DND-41 (cell line): ENCODE measurements around the gene USP32.
"Not testable (repeated sequence)": the region's sequence is repeated elsewhere in the genome, so short reads cannot be mapped to it uniquely, and the experiment has no call there.

Experiments used
- ATAC-seq: fragments of 200-7000 bp; cut with Tn5 transposase; 3 replicates; pipeline ENCODE4 v1.9.1; 2021; ENCODE audit warnings: low read depth; ENCODE audit not compliant: insufficient read depth
- DNase-seq: peaks from one replicate; pipeline ENCODE4 v3.0.0-alpha.2; 2020
- H2AFZ ChIP-seq: 2 replicates; pipeline ENCODE4 v1.6.0; 2012; ENCODE audit warnings: low read depth, low read length
- H3K27ac ChIP-seq: 2 replicates; pipeline ENCODE4 v1.5.1; 2012; ENCODE audit warnings: low read length, inconsistent platforms
- H3K27me3 ChIP-seq: fragments of 200-600 bp; sonication (generic); 2 replicates; pipeline ENCODE4 v1.6.0; 2012; ENCODE audit warnings: low read length, mild to moderate bottlenecking, inconsistent platforms; ENCODE audit not compliant: insufficient read depth, poor library complexity
- H3K36me3 ChIP-seq: 2 replicates; pipeline ENCODE4 v1.5.1; 2012; ENCODE audit warnings: low read length, inconsistent platforms; ENCODE audit not compliant: insufficient read depth
- H3K4me1 ChIP-seq: 2 replicates; pipeline ENCODE4 v1.5.1; 2012; ENCODE audit warnings: mild to moderate bottlenecking, low read length; ENCODE audit not compliant: insufficient read depth
- H3K4me2 ChIP-seq: 2 replicates; pipeline ENCODE4 v1.6.0; 2012; ENCODE audit warnings: mild to moderate bottlenecking, moderate library complexity, low read length, inconsistent platforms; ENCODE audit not compliant: insufficient read depth
- H3K4me3 ChIP-seq, 2 experiments: fragments of 200-600 bp in 1 of 2; shearing (Covaris generic) in 1 of 2; 2 replicates each; pipeline ENCODE4 v1.5.1; 2012 to 2016; ENCODE audit warnings: inconsistent platforms in 2 of 2, low read length in 2 of 2, mild to moderate bottlenecking in 2 of 2, low read depth in 1 of 2, moderate library complexity in 1 of 2
- H3K79me2 ChIP-seq: 2 replicates; pipeline ENCODE4 v1.6.0; 2012; ENCODE audit warnings: low read length, inconsistent platforms; ENCODE audit not compliant: insufficient read depth
- H3K9ac ChIP-seq: 2 replicates; pipeline ENCODE4 v1.6.0; 2012; ENCODE audit warnings: low read depth, mild to moderate bottlenecking, inconsistent platforms, low read length, moderate library complexity
- H3K9me3 ChIP-seq: 2 replicates; pipeline ENCODE4 v1.5.1; 2012; ENCODE audit warnings: low read length, moderate library complexity, mild to moderate bottlenecking, inconsistent platforms; ENCODE audit not compliant: insufficient read depth, severe bottlenecking
- H4K20me1 ChIP-seq: 2 replicates; pipeline ENCODE4 v1.6.0; 2012; ENCODE audit warnings: low read length; ENCODE audit not compliant: insufficient read depth
- CTCF ChIP-seq: IDR thresholded peaks from 2 replicates; pipeline ENCODE4 v1.5.1; 2012; ENCODE audit warnings: borderline replicate concordance, low read length, moderate library complexity, mild to moderate bottlenecking; ENCODE audit not compliant: poor library complexity, severe bottlenecking; ENCODE audit errors: extremely low read depth
- EZH2 ChIP-seq: IDR thresholded peaks from 3 replicates; pipeline ENCODE4 v1.6.1; 2012; ENCODE audit warnings: borderline replicate concordance, low read depth, mild to moderate bottlenecking, moderate library complexity, low read length, inconsistent platforms; ENCODE audit not compliant: severe bottlenecking

Gene USP32

GRCh38 chr17:60229188-60229802, 162.6 kb downstream of the USP32 start:
- no peak for ATAC-seq
- no peaks in the 10 kb centered on the region for H3K4me1 ChIP-seq
- H3K4me2 ChIP-seq = no peak overlapping the region
- H4K20me1 ChIP-seq = no peaks in the 10 kb centered on the region
- H3K27ac ChIP-seq = no peak overlapping the region
- H3K36me3 ChIP-seq = peaks cover 20% of the 10 kb centered on the region
- H3K9me3 ChIP-seq = no peaks in the 10 kb centered on the region
- no peak overlapping the region for H3K9ac ChIP-seq
- no peak for TF ChIP-seq CTCF
- TF ChIP-seq EZH2 = no peak
- no peaks in the 10 kb centered on the region for H3K79me2 ChIP-seq
- no peak overlapping the region for H2AFZ ChIP-seq
- DNase-seq = no peak
- no peak overlapping the region for H3K4me3 ChIP-seq
- H3K27me3 ChIP-seq = no peaks in the 10 kb centered on the region

- H2AFZ ChIP-seq, H3K4me3 ChIP-seq, ATAC-seq, H3K9ac ChIP-seq, H3K9me3 ChIP-seq, DNase-seq, H3K27ac ChIP-seq, H3K79me2 ChIP-seq, H4K20me1 ChIP-seq, H3K4me1 ChIP-seq, H3K27me3 ChIP-seq, H3K4me2 ChIP-seq: not testable (repeated sequence)
- peaks cover 31% of the 10 kb centered on the region for H3K36me3 ChIP-seq
These were observed 164.7 kb downstream of the USP32 start for GRCh38 chr17:60227276-60227675.

GRCh38 chr17:60224064-60224463, 167.9 kb downstream of the USP32 start:
- no peak for DNase-seq
- no peaks in the 10 kb centered on the region for H4K20me1 ChIP-seq

GRCh38 chr17:60223456-60223855, 168.5 kb downstream of the USP32 start:
- TF ChIP-seq CTCF (no peak), EZH2 (no peak)
- Histone ChIP-seq H3K9me3 (no peaks in the 10 kb centered on the region), H3K4me2 (no peak overlapping the region), H3K79me2 (no peaks in the 10 kb centered on the region), H3K36me3 (peaks cover 48% of the 10 kb centered on the region), H3K27ac (no peak overlapping the region), H3K4me1 (no peaks in the 10 kb centered on the region), H3K4me3 (no peak overlapping the region), H3K9ac (no peak overlapping the region), H4K20me1 (no peaks in the 10 kb centered on the region), H3K27me3 (no peaks in the 10 kb centered on the region), H2AFZ (no peak overlapping the region)
- DNase-seq (no peak), ATAC-seq (no peak)

More at GRCh38 chr17:60224064-60224463, 167.9 kb downstream of the USP32 start:
- Histone ChIP-seq H3K4me2 (no peak overlapping the region), H3K4me3 (no peak overlapping the region), H3K27me3 (no peaks in the 10 kb centered on the region), H3K27ac (no peak overlapping the region), H2AFZ (no peak overlapping the region), H3K79me2 (no peaks in the 10 kb centered on the region), H3K36me3 (peaks cover 44% of the 10 kb centered on the region), H3K9me3 (no peaks in the 10 kb centered on the region), H3K9ac (no peak overlapping the region), H3K4me1 (no peaks in the 10 kb centered on the region)
- ATAC-seq = no peak
- TF ChIP-seq CTCF (no peak), EZH2 (no peak)

- H3K9ac ChIP-seq, H2AFZ ChIP-seq, H3K27ac ChIP-seq, DNase-seq, H4K20me1 ChIP-seq, H3K27me3 ChIP-seq, H3K4me2 ChIP-seq, H3K4me1 ChIP-seq, ATAC-seq, H3K4me3 ChIP-seq, H3K9me3 ChIP-seq, H3K79me2 ChIP-seq: not testable (repeated sequence)
- H3K36me3 ChIP-seq = peaks cover 37% of the 10 kb centered on the region
These were observed 173.2 kb downstream of the USP32 start for GRCh38 chr17:60218774-60219173.

- H3K79me2 ChIP-seq, H3K4me2 ChIP-seq, H4K20me1 ChIP-seq, DNase-seq, H3K4me3 ChIP-seq, H3K4me1 ChIP-seq, H3K9ac ChIP-seq, H3K27ac ChIP-seq, H3K27me3 ChIP-seq, H2AFZ ChIP-seq, H3K9me3 ChIP-seq, ATAC-seq: not testable (repeated sequence)
- peaks cover 11% of the 10 kb centered on the region for H3K36me3 ChIP-seq
These were observed 176.0 kb downstream of the USP32 start for GRCh38 chr17:60215895-60216294.
